Left renal cortex interstitium (tissue), 4 donors: ENCODE data around the gene MYMX. TPM values are rescaled to one million over a fixed set of nuclear protein-coding genes. Genes with fewer than 3 reads are reported as not detected.

Source experiments
- DNase-seq, 4 donors: peaks; one replicate each; pipeline ENCODE4 v3.0.0-alpha.2; 2013; ENCODE audit warnings: low read depth in 4 of 4, low spot score in 2 of 4, missing footprints in 1 of 4
- polyA plus RNA-seq, 4 donors: library from polyadenylated mRNA; unstranded; fragments of 120-200 nt; gene quantifications; one replicate each; pipeline ENCODE4 v1.2.1, GENCODE V29; 2013; ENCODE audit not compliant: insufficient read length in 4 of 4

MYMX gene
- polyA plus RNA-seq, 4 donors = 0.38 to 1.0 (median 0.57) TPM

DNA sequence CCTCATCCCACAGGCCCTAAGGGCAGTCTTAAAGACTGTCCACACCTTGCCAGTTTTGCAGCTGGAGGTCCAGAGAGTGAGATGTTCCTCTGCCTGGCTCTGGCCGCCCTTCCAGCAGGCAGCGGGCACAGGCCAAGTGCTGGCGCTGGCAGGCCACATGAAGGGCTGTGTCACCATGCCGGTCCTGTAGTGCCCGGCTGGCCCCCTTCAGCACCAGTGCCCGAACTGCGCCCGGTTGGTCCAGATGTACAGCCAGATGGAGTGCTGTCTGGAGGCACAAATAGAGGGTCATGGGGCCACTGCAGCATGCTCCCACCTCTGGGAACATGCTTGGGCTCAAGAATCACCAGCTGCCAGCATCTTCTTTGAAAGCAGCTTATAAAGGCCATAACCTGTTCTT is 44.9 kb downstream of the MYMX start:
- no peak for DNase-seq

DNA sequence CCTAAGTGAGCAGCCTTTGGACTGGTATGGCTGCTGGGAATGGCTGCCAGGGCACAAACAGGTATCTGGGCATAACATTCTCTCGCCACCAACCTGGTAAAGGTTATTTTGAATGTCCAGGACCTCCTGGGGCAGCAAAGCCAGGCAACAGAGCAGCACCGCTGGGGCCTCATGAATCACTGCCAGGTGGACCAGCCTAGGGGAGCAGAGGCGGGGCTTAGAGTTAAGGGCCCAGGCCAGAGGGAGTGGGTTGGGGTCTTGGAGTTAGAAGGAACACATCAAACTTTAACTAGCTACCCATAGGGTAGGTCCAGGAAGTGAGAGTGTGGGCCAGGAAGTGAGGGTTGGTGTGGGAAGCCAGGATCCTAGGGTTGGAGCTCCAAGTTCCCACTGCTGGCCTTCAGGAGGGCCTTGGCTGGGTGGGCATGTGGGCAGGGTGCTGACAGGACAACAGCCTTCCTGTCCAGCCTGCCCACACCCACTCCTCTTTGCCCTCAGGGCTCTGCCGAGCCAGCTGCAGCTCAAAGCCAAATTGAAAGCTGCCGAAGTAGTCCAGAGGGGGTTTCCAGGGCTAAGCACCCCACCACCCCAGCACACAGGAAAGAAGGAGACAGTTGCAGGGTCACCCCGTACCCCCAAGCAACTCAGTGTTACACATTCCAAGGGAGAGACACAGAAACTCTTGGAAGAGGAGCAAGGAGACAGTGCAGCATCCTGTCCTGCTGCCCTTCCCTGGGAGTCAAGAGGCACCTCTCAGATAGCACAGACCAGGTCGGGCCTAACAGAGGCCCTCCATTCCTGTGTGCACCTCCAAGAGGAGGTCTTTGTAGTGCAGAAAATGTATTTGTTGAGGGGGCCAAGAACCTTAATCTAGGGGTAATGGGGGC is 46.0 kb downstream of the MYMX start:
- DNase-seq = no peak

DNA sequence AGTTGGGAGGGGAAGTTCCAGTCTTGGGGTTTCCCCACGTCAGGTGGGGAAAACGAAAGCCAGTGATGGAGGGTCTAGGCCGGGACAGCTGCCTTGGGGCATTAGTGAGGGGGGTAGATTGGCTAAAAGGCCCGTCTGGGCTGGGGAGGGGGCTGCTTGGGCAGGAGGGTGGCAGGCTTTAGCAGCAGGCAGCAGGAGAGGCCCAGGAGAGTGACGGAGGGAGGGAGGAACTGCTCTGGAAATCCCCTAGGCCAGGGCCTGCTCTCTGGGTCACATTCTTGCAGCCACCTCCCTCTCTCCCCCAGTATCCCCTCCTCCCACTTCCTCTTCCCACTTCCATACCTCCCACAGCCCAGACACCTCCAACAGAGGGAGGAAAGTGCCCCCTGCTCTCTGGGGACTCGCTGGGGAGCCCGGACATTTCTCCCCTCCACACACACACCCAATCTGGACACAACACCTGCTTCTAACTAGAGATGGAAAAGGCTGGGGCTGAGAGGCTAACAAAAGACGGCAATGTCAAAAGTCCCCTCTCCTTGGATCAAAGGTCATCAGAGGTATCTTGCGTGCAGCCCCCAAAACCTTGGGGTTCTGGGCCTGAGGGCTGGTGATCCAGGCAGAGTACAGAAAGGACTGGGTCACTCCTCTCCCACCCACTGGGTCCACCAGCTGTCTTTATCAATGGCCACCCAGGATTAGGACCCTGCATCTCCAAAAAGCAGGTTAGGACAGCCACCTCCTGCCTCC is 46.8 kb downstream of the MYMX start:
- DNase-seq = no peak

DNA sequence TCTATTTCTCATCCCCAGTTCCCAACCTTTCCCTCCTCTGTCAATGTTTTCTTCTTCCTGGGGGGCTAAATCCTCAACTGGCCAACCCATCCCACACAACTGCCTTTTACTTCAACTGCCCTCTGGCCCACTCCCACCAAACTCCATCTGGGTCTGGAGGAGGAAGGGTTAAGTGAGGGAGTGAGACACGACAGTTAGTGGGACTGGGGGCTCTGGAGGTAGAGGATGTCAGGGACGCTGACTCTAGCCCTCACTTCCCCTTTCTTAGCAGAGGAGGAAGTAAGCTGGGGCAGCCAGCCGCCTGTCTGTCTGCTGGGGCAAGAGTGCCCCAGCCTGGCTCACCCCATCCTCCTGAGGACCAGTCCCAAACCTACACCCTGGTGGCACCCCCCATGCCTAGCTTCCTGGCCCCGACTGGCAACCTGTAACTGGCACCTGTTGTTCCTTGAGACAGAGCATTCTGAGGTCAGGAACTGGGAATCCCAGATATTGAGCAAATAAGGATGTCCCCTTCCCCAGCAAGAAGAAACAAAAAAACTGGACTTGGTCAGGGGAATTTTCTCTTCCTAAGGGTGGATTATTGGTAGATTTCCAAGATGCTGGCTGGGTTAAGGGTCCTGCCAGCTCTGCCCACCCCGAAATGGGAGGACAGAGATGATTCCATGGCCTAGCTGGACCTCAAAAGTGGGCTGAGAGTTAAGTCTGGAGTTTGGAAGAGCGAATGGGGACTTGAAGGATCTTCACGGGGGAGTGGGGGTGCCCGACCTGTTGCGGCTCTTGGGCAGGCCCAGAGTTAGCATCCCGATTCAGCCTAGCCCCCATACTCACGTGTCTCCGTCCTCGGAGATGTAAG is 47.7 kb downstream of the MYMX start:
- no peak for DNase-seq

DNA sequence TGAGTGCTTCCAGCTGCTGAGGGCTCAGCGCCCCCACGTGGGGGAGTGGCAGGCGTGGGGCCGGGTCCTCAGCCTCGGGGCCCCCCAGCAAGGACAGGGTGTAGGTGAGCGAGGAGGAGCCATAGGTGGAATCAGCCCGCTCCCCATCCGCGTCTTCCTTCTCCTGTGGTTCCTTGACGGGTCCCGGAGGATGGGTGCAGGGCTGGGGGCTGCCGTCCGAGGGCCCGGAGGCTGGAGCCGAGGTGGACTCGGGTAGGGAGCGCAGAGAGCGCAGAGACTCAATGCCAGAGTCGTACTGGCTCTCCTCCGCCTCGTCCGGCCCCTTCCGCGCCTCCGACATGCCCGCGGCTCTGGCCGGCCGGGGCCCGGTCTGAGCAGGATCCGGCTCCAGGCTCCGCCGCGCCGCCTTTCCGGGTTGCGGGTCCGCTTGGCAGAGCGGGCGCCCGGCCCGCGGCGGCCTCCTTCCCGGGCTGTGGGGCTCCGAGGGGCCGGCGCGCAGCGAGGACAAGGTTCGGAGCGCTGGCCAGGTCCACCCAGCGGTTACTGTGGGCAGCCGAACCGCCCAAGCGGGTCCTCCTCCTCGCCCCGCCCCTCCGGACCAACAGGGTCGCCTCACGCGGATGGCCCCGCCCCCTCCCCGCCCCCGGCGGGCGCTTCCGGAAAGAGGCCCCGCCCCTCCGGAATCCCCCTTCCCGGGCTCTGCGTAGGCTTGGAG is 48.4 kb downstream of the MYMX start, which contains the start of gene NFKBIE:
Gene NFKBIE (minus strand): TSS at position 545 of the 715 bp plus-strand sequence. CDS start 205 bp downstream, at position 340.
- peak in 3 of 4 donors; percentile 83 to 89 (median 86) for DNase-seq

DNA sequence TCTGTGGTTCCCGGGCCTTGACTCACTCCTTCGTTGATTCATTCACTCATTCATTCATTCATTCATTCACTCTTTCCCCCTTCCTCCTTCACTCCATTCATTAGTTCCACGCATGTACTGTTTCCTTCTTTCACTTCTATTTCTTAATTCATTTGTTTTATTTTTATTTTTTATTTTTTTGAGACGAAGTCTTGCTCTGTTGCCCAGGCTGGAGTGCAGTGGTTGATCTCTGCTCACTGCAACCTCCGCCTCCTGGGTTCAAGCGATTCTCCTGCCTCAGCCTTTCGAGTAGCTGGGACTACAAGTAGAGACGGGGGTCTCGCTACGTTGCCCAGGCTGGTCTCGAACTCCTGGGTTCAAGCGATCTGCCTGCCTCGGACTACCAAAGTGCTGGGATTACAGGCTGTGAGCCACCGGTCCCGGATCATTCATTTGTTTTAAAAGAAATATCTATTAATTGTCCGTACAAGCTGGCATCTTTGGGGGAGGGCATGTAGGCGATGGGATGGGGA is 49.1 kb downstream of the MYMX start:
- DNase-seq = no peak

DNA sequence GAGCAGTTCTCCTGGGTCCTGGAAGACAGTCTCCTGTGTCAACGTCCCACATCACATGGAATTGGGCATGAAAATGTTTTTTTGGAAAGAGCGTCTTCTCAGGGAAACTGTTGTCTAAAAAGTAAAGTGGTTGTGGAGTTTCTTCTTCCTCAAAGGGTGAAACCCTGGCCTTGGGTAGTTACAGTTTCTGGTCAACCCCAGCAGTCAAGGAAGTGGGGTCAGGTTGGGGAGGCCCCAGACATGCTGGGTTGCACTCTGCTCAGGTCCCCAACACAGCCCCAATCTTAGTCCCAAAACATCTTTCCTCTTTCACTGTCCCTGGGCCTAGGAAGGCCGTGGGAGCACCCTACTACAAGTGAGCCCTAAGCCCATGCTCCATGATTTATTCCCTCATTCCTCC is 49.6 kb downstream of the MYMX start:
- no peak for DNase-seq

DNA sequence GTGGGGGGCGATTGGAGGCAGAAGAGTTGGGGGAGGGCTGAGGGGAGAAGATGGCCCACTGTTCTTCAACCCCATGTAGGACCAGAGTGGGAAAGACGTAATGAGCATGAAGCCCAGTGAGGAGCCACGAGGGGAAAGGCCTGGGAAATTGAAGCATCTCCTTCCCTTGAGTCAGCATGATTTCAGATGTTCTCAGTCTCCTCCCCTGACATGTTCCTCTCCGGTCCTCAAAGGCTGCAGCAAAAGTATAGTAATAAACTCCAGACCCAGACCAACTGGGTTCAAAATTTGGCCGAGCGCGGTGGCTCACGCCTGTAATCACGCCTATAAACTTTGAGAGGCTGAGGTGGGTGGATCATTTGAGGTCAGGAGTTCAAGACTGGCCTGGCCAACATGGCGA is 50.5 kb downstream of the MYMX start:
- DNase-seq = no peak

Other genes starting within 250 kb of the MYMX start
- 10 to 100 TPM; 37.1 to 60.1 (median 43.3) TPM for gene MRPL14, start 89.5 kb upstream of the MYMX start, polyA plus RNA-seq
- gene TMEM63B, start 89.4 kb upstream of the MYMX start, polyA plus RNA-seq = 10 to 100 TPM; 28.7 to 42.4 (median 33.0) TPM
- gene CAPN11, start 58.1 kb upstream of the MYMX start, polyA plus RNA-seq = under 1 TPM in 3 of 4 donors, not detected in 1; 0.14 to 0.38 (median 0.16) TPM
- gene SLC29A1, start 6.7 kb downstream of the MYMX start, polyA plus RNA-seq = 10 to 100 TPM; 34.1 to 37.4 (median 35.7) TPM
- 1,000 to 10,000 TPM; 1,095 to 1,303 (median 1,164) TPM for gene HSP90AB1, start 30.2 kb downstream of the MYMX start, polyA plus RNA-seq
- gene SLC35B2, start 40.6 kb downstream of the MYMX start, polyA plus RNA-seq = 10 to 100 TPM; 48.9 to 68.1 (median 58.1) TPM
- gene NFKBIE, start 48.6 kb downstream of the MYMX start, polyA plus RNA-seq = 10 to 100 TPM in 2 of 4 donors, 1 to 10 TPM in 2; 9.1 to 14.1 (median 11.1) TPM
- 1 to 10 TPM in 2 of 4 donors, under 1 TPM in 2; 0.41 to 1.4 (median 0.98) TPM for gene TMEM151B, start 53.5 kb downstream of the MYMX start, polyA plus RNA-seq
- 10 to 100 TPM; 12.2 to 23.5 (median 16.9) TPM for gene AARS2, start 96.4 kb downstream of the MYMX start, polyA plus RNA-seq
- not detected for gene SPATS1, start 125.7 kb downstream of the MYMX start, polyA plus RNA-seq
- 10 to 100 TPM; 36.6 to 45.0 (median 40.7) TPM for gene CDC5L, start 170.8 kb downstream of the MYMX start, polyA plus RNA-seq